Stomach (tissue), 4 donors: ENCODE measurements around the gene PRKG2.

Experiments
- EP300 ChIP-seq: sonication (generic); formaldehyde crosslinking; IDR thresholded peaks from one replicate; pipeline ENCODE4 v1.6.1; 2017; ENCODE audit warnings: antibody characterized with exemption
- POLR2A ChIP-seq, 4 donors: fragments of 450-650 bp; IDR thresholded peaks; one replicate each; pipeline ENCODE4 v1.6.1; 2016; ENCODE audit warnings: antibody characterized with exemption in 4 of 4, control low read depth in 2 of 4, mild to moderate bottlenecking in 1 of 4, moderate library complexity in 1 of 4

- TF ChIP-seq POLR2A (IDR thresholded peaks at IDR 0.05) (no peak), EP300 (no peak)
These were observed 61.9 kb downstream of the PRKG2 start for GRCh38 chr4:81152839-81153713.
